Measurements from ENCODE around the gene SH3RF1.

DNA sequence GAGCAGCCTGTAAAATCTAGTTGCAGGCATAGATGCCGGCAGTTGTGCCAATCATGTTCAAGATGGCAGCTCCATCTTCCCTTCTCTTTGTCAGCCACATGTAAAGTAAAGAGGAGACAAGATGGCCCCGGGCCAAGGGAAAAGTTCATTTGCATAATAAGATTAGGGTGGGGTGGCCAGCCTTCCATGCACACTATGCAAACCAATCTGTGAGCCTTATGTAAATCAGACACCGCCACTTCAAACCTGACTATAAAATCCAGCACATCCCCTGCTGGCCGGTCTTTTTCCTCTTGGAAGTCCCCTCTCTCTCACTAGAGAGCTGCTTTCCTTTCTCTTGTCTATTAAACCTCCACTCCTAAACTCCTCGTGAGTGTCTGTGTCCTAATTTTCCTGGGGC lies 181.8 kb downstream of the SH3RF1 start:
- TF ChIP-seq EP300 (IDR thresholded peaks at IDR 0.05) (no peak), POLR2A (IDR thresholded peaks at IDR 0.05) (no peak)
- TF ChIP-seq, protein P1, sequence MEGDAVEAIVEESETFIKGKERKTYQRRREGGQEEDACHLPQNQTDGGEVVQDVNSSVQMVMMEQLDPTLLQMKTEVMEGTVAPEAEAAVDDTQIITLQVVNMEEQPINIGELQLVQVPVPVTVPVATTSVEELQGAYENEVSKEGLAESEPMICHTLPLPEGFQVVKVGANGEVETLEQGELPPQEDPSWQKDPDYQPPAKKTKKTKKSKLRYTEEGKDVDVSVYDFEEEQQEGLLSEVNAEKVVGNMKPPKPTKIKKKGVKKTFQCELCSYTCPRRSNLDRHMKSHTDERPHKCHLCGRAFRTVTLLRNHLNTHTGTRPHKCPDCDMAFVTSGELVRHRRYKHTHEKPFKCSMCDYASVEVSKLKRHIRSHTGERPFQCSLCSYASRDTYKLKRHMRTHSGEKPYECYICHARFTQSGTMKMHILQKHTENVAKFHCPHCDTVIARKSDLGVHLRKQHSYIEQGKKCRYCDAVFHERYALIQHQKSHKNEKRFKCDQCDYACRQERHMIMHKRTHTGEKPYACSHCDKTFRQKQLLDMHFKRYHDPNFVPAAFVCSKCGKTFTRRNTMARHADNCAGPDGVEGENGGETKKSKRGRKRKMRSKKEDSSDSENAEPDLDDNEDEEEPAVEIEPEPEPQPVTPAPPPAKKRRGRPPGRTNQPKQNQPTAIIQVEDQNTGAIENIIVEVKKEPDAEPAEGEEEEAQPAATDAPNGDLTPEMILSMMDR (IDR thresholded peaks at IDR 0.05): no peak
